Astrocyte (in vitro differentiated cells and primary cell): Measurements from ENCODE around the gene YJU2. TPM values are rescaled to one million over a fixed set of nuclear protein-coding genes. Genes with fewer than 3 reads are reported as not detected.

ENCODE experiments used
- DNase-seq: peaks from one replicate; pipeline ENCODE4 v3.0.0-alpha.2; 2010; ENCODE audit warnings: low read depth
- FAIRE-seq: peaks from 2 replicates; lab custom pipeline; 2011; peaks lifted over from hg19 to GRCh38; lab: Jason Lieb, UNC
- H2AFZ ChIP-seq: 2 replicates; pipeline ENCODE4 v1.6.0; 2012; ENCODE audit warnings: low read depth, low read length, inconsistent platforms
- H3K27ac ChIP-seq: 2 replicates; pipeline ENCODE4 v1.5.1; 2011; ENCODE audit warnings: low read depth, low read length, inconsistent platforms
- H3K27me3 ChIP-seq: 2 replicates; pipeline ENCODE4 v1.6.0; 2011; ENCODE audit warnings: low read length, inconsistent platforms; ENCODE audit not compliant: insufficient read depth
- H3K36me3 ChIP-seq: 2 replicates; pipeline ENCODE4 v1.5.1; 2011; ENCODE audit warnings: low read length, inconsistent platforms; ENCODE audit not compliant: insufficient read depth
- H3K4me1 ChIP-seq: 2 replicates; pipeline ENCODE4 v1.5.1; 2011; ENCODE audit warnings: low read length, inconsistent platforms; ENCODE audit not compliant: insufficient read depth
- H3K4me2 ChIP-seq: 2 replicates; pipeline ENCODE4 v1.6.0; 2012; ENCODE audit warnings: low read length, inconsistent platforms
- H3K4me3 ChIP-seq: 2 replicates; pipeline ENCODE4 v1.5.1; 2011; ENCODE audit warnings: low read depth, mild to moderate bottlenecking, low read length, inconsistent platforms; ENCODE audit not compliant: insufficient read depth
- H3K79me2 ChIP-seq: 2 replicates; pipeline ENCODE4 v1.6.0; 2012; ENCODE audit warnings: mild to moderate bottlenecking, low read length, inconsistent platforms; ENCODE audit not compliant: insufficient read depth
- H3K9ac ChIP-seq: 2 replicates; pipeline ENCODE4 v1.6.0; 2012; ENCODE audit warnings: mild to moderate bottlenecking, low read length, inconsistent platforms
- H3K9me3 ChIP-seq: 2 replicates; pipeline ENCODE4 v1.5.1; 2012; ENCODE audit warnings: low read depth, mild to moderate bottlenecking, low read length, inconsistent platforms; ENCODE audit not compliant: insufficient read depth
- H4K20me1 ChIP-seq: 2 replicates; pipeline ENCODE4 v1.6.0; 2012; ENCODE audit warnings: low read length, inconsistent platforms; ENCODE audit not compliant: insufficient read depth
- H3K27ac Mint-ChIP-seq: one replicate; pipeline ENCODE4 v1.8.0; 2021; ENCODE audit warnings: mild to moderate bottlenecking, mixed read lengths; ENCODE audit not compliant: unreplicated experiment
- H3K27me3 Mint-ChIP-seq: one replicate; pipeline ENCODE4 v1.8.0; 2021; ENCODE audit warnings: low read depth, mixed read lengths; ENCODE audit not compliant: unreplicated experiment
- H3K36me3 Mint-ChIP-seq: one replicate; pipeline ENCODE4 v1.8.0; 2021; ENCODE audit warnings: low read depth, mixed read lengths; ENCODE audit not compliant: unreplicated experiment
- H3K4me1 Mint-ChIP-seq: one replicate; pipeline ENCODE4 v1.8.0; 2021; ENCODE audit warnings: low read depth, mixed read lengths; ENCODE audit not compliant: unreplicated experiment
- H3K4me3 Mint-ChIP-seq: one replicate; pipeline ENCODE4 v1.8.0; 2021; ENCODE audit warnings: mild to moderate bottlenecking, moderate library complexity, mixed read lengths; ENCODE audit not compliant: unreplicated experiment
- H3K9me3 Mint-ChIP-seq: one replicate; pipeline ENCODE4 v1.8.0; 2021; ENCODE audit warnings: mild to moderate bottlenecking, mixed read lengths; ENCODE audit not compliant: unreplicated experiment
- CTCF ChIP-seq: IDR thresholded peaks from 2 replicates; pipeline ENCODE4 v1.5.1; 2011; ENCODE audit warnings: low read depth, mild to moderate bottlenecking, inconsistent platforms, low read length, moderate library complexity; ENCODE audit not compliant: insufficient read depth
- EZH2 ChIP-seq: IDR thresholded peaks from 2 replicates; pipeline ENCODE4 v1.6.1; 2012; ENCODE audit warnings: mild to moderate bottlenecking, low read length, inconsistent platforms; ENCODE audit not compliant: insufficient read depth
- total RNA-seq: library from RNA; stranded (reverse); gene quantifications from 2 replicates; pipeline ENCODE4 v1.2.1, GENCODE V29; 2021

The YJU2 gene
- total RNA-seq, 1 donor from 2014 or later = 14.0 TPM

DNA sequence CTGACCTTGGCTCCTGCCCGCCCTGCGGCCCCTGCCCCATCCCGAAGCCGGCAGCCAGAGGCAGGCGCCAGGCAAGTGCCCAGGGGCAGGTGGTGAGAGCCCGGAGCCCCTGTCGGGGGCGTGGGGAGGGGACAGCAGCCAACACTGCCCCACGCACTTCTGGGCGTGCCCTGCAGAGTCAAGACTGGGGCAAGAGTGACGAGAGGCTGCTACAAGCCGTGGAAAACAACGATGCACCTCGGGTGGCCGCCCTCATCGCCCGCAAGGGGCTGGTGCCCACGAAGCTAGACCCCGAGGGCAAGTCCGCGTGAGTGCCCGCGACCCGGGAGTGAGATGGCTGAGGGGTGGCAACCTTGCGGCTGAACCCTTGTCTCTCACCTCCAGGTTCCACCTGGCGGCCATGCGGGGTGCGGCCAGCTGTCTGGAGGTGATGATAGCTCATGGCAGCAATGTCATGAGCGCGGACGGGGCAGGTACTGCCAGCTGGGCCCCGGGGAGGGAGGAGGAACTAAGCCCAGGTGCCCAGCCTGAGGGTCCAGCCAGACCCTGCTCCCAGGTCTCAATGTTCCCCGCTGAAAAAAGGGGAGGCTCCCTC lies 47.1 kb upstream of the YJU2 start:
- DNase-seq (no peak), FAIRE-seq (no peak)
- Histone ChIP-seq H3K79me2 (no peaks in the 10 kb centered on the region), H3K4me2 (no peak overlapping the region), H3K9me3 (no peaks in the 10 kb centered on the region), H3K9ac (no peak overlapping the region), H4K20me1 (peaks cover 5% of the 10 kb centered on the region), H3K4me3 (no peak overlapping the region), H3K27ac (no peak overlapping the region), H2AFZ (no peak overlapping the region), H3K27me3 (peaks cover 28% of the 10 kb centered on the region), H3K4me1 (no peaks in the 10 kb centered on the region), H3K36me3 (no peaks in the 10 kb centered on the region)
- Mint-ChIP-seq H3K27me3 (peaks cover 53% of the 10 kb centered on the region), H3K9me3 (peaks cover 8% of the 10 kb centered on the region), H3K4me1 (peaks cover 2% of the 10 kb centered on the region), H3K4me3 (no peak overlapping the region), H3K27ac (no peak overlapping the region), H3K36me3 (peaks cover 5% of the 10 kb centered on the region)
- TF ChIP-seq CTCF (no peak), EZH2 (no peak)

- DNase-seq (no peak), FAIRE-seq (no peak)
- H3K4me2 ChIP-seq = no peak overlapping the region
- H3K4me3 ChIP-seq = no peak overlapping the region
- H3K27ac Mint-ChIP-seq = no peak overlapping the region
- peaks cover 5% of the 10 kb centered on the region for H4K20me1 ChIP-seq
- H3K9me3 Mint-ChIP-seq = peaks cover 8% of the 10 kb centered on the region
- H3K27me3 ChIP-seq = peaks cover 26% of the 10 kb centered on the region
- H3K79me2 ChIP-seq = no peaks in the 10 kb centered on the region
- H3K27me3 Mint-ChIP-seq = peaks cover 42% of the 10 kb centered on the region
- no peaks in the 10 kb centered on the region for H3K36me3 ChIP-seq
- no peaks in the 10 kb centered on the region for H3K9me3 ChIP-seq
- H3K36me3 Mint-ChIP-seq = peaks cover 2% of the 10 kb centered on the region
- no peak overlapping the region for H3K27ac ChIP-seq
- no peaks in the 10 kb centered on the region for H3K4me1 ChIP-seq
- H2AFZ ChIP-seq = no peak overlapping the region
- no peak overlapping the region for H3K9ac ChIP-seq
- TF ChIP-seq CTCF (no peak), EZH2 (no peak)
- no peak overlapping the region for H3K4me3 Mint-ChIP-seq
- H3K4me1 Mint-ChIP-seq = peaks cover 2% of the 10 kb centered on the region
Measured at GRCh38 chr19:4200940-4201542, 45.8 kb upstream of the YJU2 start.

DNA sequence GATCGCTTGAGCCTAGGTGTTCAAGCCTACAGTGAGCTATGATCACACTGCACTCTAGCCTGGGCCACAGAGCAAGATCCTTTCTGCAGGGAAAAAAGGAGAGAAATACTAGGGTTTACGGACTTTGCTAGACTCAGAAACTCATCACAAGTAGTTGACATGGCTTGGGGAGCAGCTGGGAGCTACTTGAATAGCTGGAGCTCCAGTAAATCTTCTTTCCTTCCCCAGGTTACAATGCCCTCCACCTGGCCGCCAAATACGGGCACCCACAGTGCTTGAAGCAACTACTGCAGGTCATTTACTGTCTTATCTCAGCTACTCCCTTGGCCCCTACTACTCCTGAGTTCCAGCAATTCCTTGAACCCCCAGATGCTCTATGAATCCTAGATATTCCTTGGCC lies 45.1 kb upstream of the YJU2 start:
- Histone ChIP-seq H3K79me2 (no peaks in the 10 kb centered on the region), H3K27ac (no peak overlapping the region), H3K27me3 (peaks cover 26% of the 10 kb centered on the region), H3K36me3 (no peaks in the 10 kb centered on the region), H2AFZ (no peak overlapping the region), H4K20me1 (peaks cover 5% of the 10 kb centered on the region), H3K4me2 (no peak overlapping the region), H3K4me3 (no peak overlapping the region), H3K9me3 (no peaks in the 10 kb centered on the region), H3K4me1 (no peaks in the 10 kb centered on the region), H3K9ac (no peak overlapping the region)
- H3K27ac Mint-ChIP-seq = no peak overlapping the region
- peaks cover 2% of the 10 kb centered on the region for H3K36me3 Mint-ChIP-seq
- peaks cover 2% of the 10 kb centered on the region for H3K4me1 Mint-ChIP-seq
- H3K4me3 Mint-ChIP-seq = no peak overlapping the region
- TF ChIP-seq EZH2 (no peak), CTCF (no peak)
- H3K27me3 Mint-ChIP-seq = peaks cover 39% of the 10 kb centered on the region
- peaks cover 8% of the 10 kb centered on the region for H3K9me3 Mint-ChIP-seq
- no peak for DNase-seq
- FAIRE-seq = no peak
